ENCODE data around the gene GNAQ.

DNA sequence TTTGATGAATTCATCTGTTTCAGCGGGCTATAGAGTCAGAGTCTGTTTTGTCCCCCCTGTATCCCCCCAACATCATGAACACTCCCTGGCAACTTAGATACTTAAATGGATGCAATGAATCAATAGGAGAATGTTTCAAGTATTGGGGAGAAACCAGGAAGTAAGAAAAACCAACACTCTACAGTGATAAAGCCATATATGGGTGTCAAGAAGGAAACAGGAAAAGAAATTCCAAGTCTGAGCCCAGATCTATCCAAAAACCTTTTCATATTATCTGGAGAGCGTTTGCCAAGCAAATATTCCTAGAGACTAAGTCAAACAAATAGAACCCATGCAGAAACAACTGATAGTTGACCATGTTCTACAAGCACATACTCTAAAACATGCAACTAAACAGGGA lies 2.3 kb upstream of the GNAQ start:
- TF ChIP-seq, protein P1, sequence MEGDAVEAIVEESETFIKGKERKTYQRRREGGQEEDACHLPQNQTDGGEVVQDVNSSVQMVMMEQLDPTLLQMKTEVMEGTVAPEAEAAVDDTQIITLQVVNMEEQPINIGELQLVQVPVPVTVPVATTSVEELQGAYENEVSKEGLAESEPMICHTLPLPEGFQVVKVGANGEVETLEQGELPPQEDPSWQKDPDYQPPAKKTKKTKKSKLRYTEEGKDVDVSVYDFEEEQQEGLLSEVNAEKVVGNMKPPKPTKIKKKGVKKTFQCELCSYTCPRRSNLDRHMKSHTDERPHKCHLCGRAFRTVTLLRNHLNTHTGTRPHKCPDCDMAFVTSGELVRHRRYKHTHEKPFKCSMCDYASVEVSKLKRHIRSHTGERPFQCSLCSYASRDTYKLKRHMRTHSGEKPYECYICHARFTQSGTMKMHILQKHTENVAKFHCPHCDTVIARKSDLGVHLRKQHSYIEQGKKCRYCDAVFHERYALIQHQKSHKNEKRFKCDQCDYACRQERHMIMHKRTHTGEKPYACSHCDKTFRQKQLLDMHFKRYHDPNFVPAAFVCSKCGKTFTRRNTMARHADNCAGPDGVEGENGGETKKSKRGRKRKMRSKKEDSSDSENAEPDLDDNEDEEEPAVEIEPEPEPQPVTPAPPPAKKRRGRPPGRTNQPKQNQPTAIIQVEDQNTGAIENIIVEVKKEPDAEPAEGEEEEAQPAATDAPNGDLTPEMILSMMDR (IDR thresholded peaks at IDR 0.05) = no peak
- TF ChIP-seq POLR2A (IDR thresholded peaks at IDR 0.05) = no peak

Measured in body of pancreas (tissue), 4 donors.